ENCODE data around the gene CISD1.

CISD1 gene

GRCh38 chr10:58304099-58304633, 35.2 kb downstream of the CISD1 start:
- H3K36me3 ChIP-seq, result no peaks in the 10 kb centered on the region
- no peak for TF ChIP-seq CTCF (IDR thresholded peaks at IDR 0.05)
- no peak overlapping the region for H3K27ac ChIP-seq
- H3K4me1 ChIP-seq (ENCODE audit: control insufficient read depth in 1 of 2, insufficient read depth in 1 of 2, low read depth in 1 of 2, low read length in 1 of 2), result no peaks in the 10 kb centered on the region
- no peaks in the 10 kb centered on the region for H3K9me3 ChIP-seq
- no peak overlapping the region for H3K4me3 ChIP-seq (ENCODE audit: low read depth in 1 of 2, low read length in 1 of 2)
- peaks cover 41% of the 10 kb centered on the region for H3K27me3 ChIP-seq

GRCh38 chr10:58305821-58306220, 36.9 kb downstream of the CISD1 start:
- peaks cover 48% of the 10 kb centered on the region for H3K27me3 ChIP-seq
- no peak for TF ChIP-seq CTCF (IDR thresholded peaks at IDR 0.05)
- no peak overlapping the region for H3K4me3 ChIP-seq (ENCODE audit: low read depth in 1 of 2, low read length in 1 of 2)
- no peaks in the 10 kb centered on the region for H3K36me3 ChIP-seq
- no peak overlapping the region for H3K27ac ChIP-seq
- H3K9me3 ChIP-seq, result no peaks in the 10 kb centered on the region
- H3K4me1 ChIP-seq (ENCODE audit: control insufficient read depth in 1 of 2, insufficient read depth in 1 of 2, low read depth in 1 of 2, low read length in 1 of 2), result no peaks in the 10 kb centered on the region

- Histone ChIP-seq H3K9me3 (no peaks in the 10 kb centered on the region), H3K4me1 (ENCODE audit: control insufficient read depth in 1 of 2, insufficient read depth in 1 of 2, low read depth in 1 of 2, low read length in 1 of 2) (no peaks in the 10 kb centered on the region), H3K36me3 (no peaks in the 10 kb centered on the region), H3K4me3 (ENCODE audit: low read depth in 1 of 2, low read length in 1 of 2) (no peak overlapping the region), H3K27me3 (peaks cover 39% of the 10 kb centered on the region), H3K27ac (no peak overlapping the region)
- no peak for TF ChIP-seq CTCF (IDR thresholded peaks at IDR 0.05)
Measured at GRCh38 chr10:58307676-58308075, 38.7 kb downstream of the CISD1 start.

GRCh38 chr10:58311026-58311425, 42.1 kb downstream of the CISD1 start:
- Histone ChIP-seq H3K9me3 (no peaks in the 10 kb centered on the region), H3K27ac (no peak overlapping the region), H3K27me3 (peaks cover 33% of the 10 kb centered on the region), H3K4me3 (ENCODE audit: low read depth in 1 of 2, low read length in 1 of 2) (no peak overlapping the region), H3K36me3 (no peaks in the 10 kb centered on the region), H3K4me1 (ENCODE audit: control insufficient read depth in 1 of 2, insufficient read depth in 1 of 2, low read depth in 1 of 2, low read length in 1 of 2) (no peaks in the 10 kb centered on the region)
- TF ChIP-seq CTCF (IDR thresholded peaks at IDR 0.05), result no peak

- Histone ChIP-seq H3K27ac (no peak overlapping the region), H3K9me3 (no peaks in the 10 kb centered on the region), H3K27me3 (no peaks in the 10 kb centered on the region), H3K36me3 (no peaks in the 10 kb centered on the region), H3K4me3 (ENCODE audit: low read depth in 1 of 2, low read length in 1 of 2) (no peak overlapping the region), H3K4me1 (ENCODE audit: control insufficient read depth in 1 of 2, insufficient read depth in 1 of 2, low read depth in 1 of 2, low read length in 1 of 2) (no peaks in the 10 kb centered on the region)
- no peak for TF ChIP-seq CTCF (IDR thresholded peaks at IDR 0.05)
Measured at GRCh38 chr10:58316874-58317273, 47.9 kb downstream of the CISD1 start.

- H3K36me3 ChIP-seq, result no peaks in the 10 kb centered on the region
- H3K27me3 ChIP-seq, result no peaks in the 10 kb centered on the region
- no peak for TF ChIP-seq CTCF (IDR thresholded peaks at IDR 0.05)
- H3K9me3 ChIP-seq, result no peaks in the 10 kb centered on the region
- no peak overlapping the region for H3K4me3 ChIP-seq (ENCODE audit: low read depth in 1 of 2, low read length in 1 of 2)
- H3K27ac ChIP-seq, result no peak overlapping the region
- peaks cover 9 to 12% of the 10 kb centered on the region in 2 experiments for H3K4me1 ChIP-seq (ENCODE audit: control insufficient read depth in 1 of 2, insufficient read depth in 1 of 2, low read depth in 1 of 2, low read length in 1 of 2)
Measured at GRCh38 chr10:58318346-58318745, 49.4 kb downstream of the CISD1 start.
